NCI-H460 (cell line): ENCODE results near the gene TOMT. TPM values are rescaled to one million over a fixed set of nuclear protein-coding genes. Genes with fewer than 3 reads are reported as not detected.
"Not testable (repeated sequence)": the region's sequence is repeated elsewhere in the genome, so short reads cannot be mapped to it uniquely, and the experiment has no call there.

ENCODE experiments used
- DNase-seq: peaks from one replicate; pipeline ENCODE4 v3.0.0-alpha.2; 2016; ENCODE audit warnings: low read depth; ENCODE audit errors: extremely low read depth
- total RNA-seq: library from RNA; depleted of rRNA; stranded (reverse); fragments of >200 nt; shearing (Covaris generic); gene quantifications from 2 replicates; pipeline ENCODE4 v1.2.3, GENCODE V29; 2014

The TOMT gene
- total RNA-seq, 1 experiment from 2014 or later, result not detected

GRCh38 chr11:72123117-72123653 is 17.5 kb downstream of the TOMT start:
- no peak for DNase-seq

GRCh38 chr11:72124046-72124445 is 18.3 kb downstream of the TOMT start:
- DNase-seq, result no peak

GRCh38 chr11:72125956-72126355 is 20.2 kb downstream of the TOMT start:
- no peak for DNase-seq

GRCh38 chr11:72127923-72128322 is 22.2 kb downstream of the TOMT start:
- DNase-seq, result no peak

- no peak for DNase-seq
Measured at GRCh38 chr11:72129381-72129780, 23.7 kb downstream of the TOMT start.

- no peak for DNase-seq
Measured at GRCh38 chr11:72132646-72133045, 26.9 kb downstream of the TOMT start.

- not testable (repeated sequence) for DNase-seq
Measured at GRCh38 chr11:72135473-72135872, 29.7 kb downstream of the TOMT start, which contains the start of gene FOLR3. TSS of gene FOLR3 (plus strand) at chr11:72135725. CDS start at chr11:72135953, 228 bp downstream.

GRCh38 chr11:72135891-72136683 is 30.4 kb downstream of the TOMT start:
- DNase-seq, result no peak

- no peak for DNase-seq
Measured at GRCh38 chr11:72136684-72137262, 31.0 kb downstream of the TOMT start.

GRCh38 chr11:72138821-72139390 is 33.2 kb downstream of the TOMT start:
- DNase-seq, result no peak

- no peak for DNase-seq
Measured at GRCh38 chr11:72139500-72139899, 33.8 kb downstream of the TOMT start.

- no peak for DNase-seq
Measured at GRCh38 chr11:72140661-72141060, 34.9 kb downstream of the TOMT start.

GRCh38 chr11:72141066-72141465 is 35.3 kb downstream of the TOMT start:
- no peak for DNase-seq

GRCh38 chr11:72142086-72142485 is 36.4 kb downstream of the TOMT start:
- DNase-seq, result not testable (repeated sequence)

- not testable (repeated sequence) for DNase-seq
Measured at GRCh38 chr11:72142543-72142942, 36.8 kb downstream of the TOMT start.

GRCh38 chr11:72144807-72145565 is 39.3 kb downstream of the TOMT start:
- DNase-seq, result no peak

GRCh38 chr11:72146625-72147024 is 40.9 kb downstream of the TOMT start:
- DNase-seq, result no peak

GRCh38 chr11:72150882-72151281 is 45.2 kb downstream of the TOMT start:
- DNase-seq, result no peak

GRCh38 chr11:72153874-72154273 is 48.1 kb downstream of the TOMT start:
- DNase-seq, result not testable (repeated sequence)

GRCh38 chr11:72154816-72155215 is 49.1 kb downstream of the TOMT start:
- no peak for DNase-seq

- DNase-seq, result no peak
Measured at GRCh38 chr11:72155751-72156150, 50.0 kb downstream of the TOMT start.
